Fibroblast of skin of scalp (primary cell): ENCODE data around the gene DTD2.

Source experiments
- DNase-seq: peaks from one replicate; pipeline ENCODE4 v3.0.0-alpha.2; 2013

The DTD2 gene

GRCh38 chr14:31405106-31405505 is 52.2 kb downstream of the DTD2 start:
- DNase-seq: no peak

GRCh38 chr14:31403707-31404106 is 53.6 kb downstream of the DTD2 start:
- no peak for DNase-seq

- DNase-seq: no peak
Observed at GRCh38 chr14:31402764-31403439, 54.4 kb downstream of the DTD2 start.

GRCh38 chr14:31401369-31401932 is 55.9 kb downstream of the DTD2 start:
- no peak for DNase-seq

- DNase-seq: no peak
Observed at GRCh38 chr14:31400031-31400638, 57.2 kb downstream of the DTD2 start.
